ENCODE measurements around the gene ROR1. TPM values are rescaled to one million over a fixed set of nuclear protein-coding genes. Genes with fewer than 3 reads are reported as not detected.

The ROR1 gene
- polyA plus RNA-seq, 1 of the 3 experiments (the other 2 are of a cell fraction), result 4.0 TPM

- POLR2A ChIA-PET, result no interaction called here
- WGBS (ENCODE audit: low lambda C conversion rate), result 80% methylated on average over 3 of the region's 3 CpGs
- Histone ChIP-seq H3K4me3 (ENCODE audit: low read depth in 2 of 2, low read length in 1 of 2) (no peak overlapping the region), H3F3A (replicated peaks; ENCODE audit: insufficient read depth) (no peaks in the 10 kb centered on the region), H3K27me3 (ENCODE audit: insufficient read depth) (no peaks in the 10 kb centered on the region), H3K36me3 (replicated peaks in 1 of 2; ENCODE audit: control insufficient read depth in 1 of 2, insufficient read depth in 2 of 2, low read length in 1 of 2) (peaks cover 0 to 4% of the 10 kb centered on the region in 2 experiments), H3K4me2 (no peak overlapping the region), H2AFZ (ENCODE audit: low read depth) (no peak overlapping the region), H3K9me2 (no peaks in the 10 kb centered on the region), H3K9me3 (no peaks in the 10 kb centered on the region), H3K9ac (no peak overlapping the region), H3K4me1 (ENCODE audit: control insufficient read depth in 1 of 2, insufficient read depth in 2 of 2, low read depth in 1 of 2, low read length in 1 of 2) (peaks cover 0 to 5% of the 10 kb centered on the region in 2 experiments; a peak in 2 of 4 replicates), H3K27ac (ENCODE audit: low read depth in 2 of 2, low read length in 1 of 2) (no peak overlapping the region; a peak in 1 of 4 replicates), H4K20me1 (ENCODE audit: insufficient read depth) (no peaks in the 10 kb centered on the region), H3K79me2 (ENCODE audit: insufficient read depth) (no peaks in the 10 kb centered on the region)
- no peak for TF ChIP-seq MEF2A (IDR thresholded peaks at IDR 0.05; ENCODE audit: borderline replicate concordance, low read depth)
- no peak for TF ChIP-seq MXI1 (IDR thresholded peaks at IDR 0.05; ENCODE audit: low read depth, low read length)
- TF ChIP-seq USF1 (IDR thresholded peaks at IDR 0.05; ENCODE audit: borderline replicate concordance, low read depth), result no peak
- no peak for TF ChIP-seq GATA2 (CRISPR knock-in tag; IDR thresholded peaks at IDR 0.05)
- no peak for TF ChIP-seq GABPA (IDR thresholded peaks at IDR 0.05; ENCODE audit: low read depth)
- TF ChIP-seq JUND (IDR thresholded peaks at IDR 0.05), result no peak
- TF ChIP-seq NFIC (IDR thresholded peaks at IDR 0.05; ENCODE audit: borderline replicate concordance), result no peak
- no peak for TF ChIP-seq IRF3 (IDR thresholded peaks at IDR 0.05; ENCODE audit: low read depth, low read length)
- no peak for TF ChIP-seq SIN3A (IDR thresholded peaks at IDR 0.05; ENCODE audit: borderline replicate concordance, low read depth, low read length)
- TF ChIP-seq YY1 (IDR thresholded peaks at IDR 0.05; ENCODE audit: low read depth), result no peak
- no peak for TF ChIP-seq EP300 (IDR thresholded peaks at IDR 0.05; ENCODE audit: borderline replicate concordance in 1 of 2, low read depth in 1 of 2, low read length in 1 of 2)
- TF ChIP-seq, protein P1, sequence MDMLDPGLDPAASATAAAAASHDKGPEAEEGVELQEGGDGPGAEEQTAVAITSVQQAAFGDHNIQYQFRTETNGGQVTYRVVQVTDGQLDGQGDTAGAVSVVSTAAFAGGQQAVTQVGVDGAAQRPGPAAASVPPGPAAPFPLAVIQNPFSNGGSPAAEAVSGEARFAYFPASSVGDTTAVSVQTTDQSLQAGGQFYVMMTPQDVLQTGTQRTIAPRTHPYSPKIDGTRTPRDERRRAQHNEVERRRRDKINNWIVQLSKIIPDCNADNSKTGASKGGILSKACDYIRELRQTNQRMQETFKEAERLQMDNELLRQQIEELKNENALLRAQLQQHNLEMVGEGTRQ (IDR thresholded peaks at IDR 0.05; ENCODE audit: borderline replicate concordance, low read depth, low read length), result no peak
- TF ChIP-seq NRF1 (IDR thresholded peaks at IDR 0.05; ENCODE audit: low read depth, low read length), result no peak
- TF ChIP-seq MAX (IDR thresholded peaks at IDR 0.05; ENCODE audit: low read depth), result no peak
- no peak for TF ChIP-seq TCF12 (IDR thresholded peaks at IDR 0.05)
- TF ChIP-seq TEAD4 (IDR thresholded peaks at IDR 0.05; ENCODE audit: borderline replicate concordance, insufficient read depth), result no peak
- no peak for DNase-seq
- CTCF ChIA-PET, result interaction anchor here (1.3 kb wide), 1 partner anchor 179 kb away, joined by 3 read pairs; no protein-coding TSS in a partner anchor
These were observed 80.3 kb downstream of the ROR1 start for GRCh38 chr1:63854091-63854490.

DNA sequence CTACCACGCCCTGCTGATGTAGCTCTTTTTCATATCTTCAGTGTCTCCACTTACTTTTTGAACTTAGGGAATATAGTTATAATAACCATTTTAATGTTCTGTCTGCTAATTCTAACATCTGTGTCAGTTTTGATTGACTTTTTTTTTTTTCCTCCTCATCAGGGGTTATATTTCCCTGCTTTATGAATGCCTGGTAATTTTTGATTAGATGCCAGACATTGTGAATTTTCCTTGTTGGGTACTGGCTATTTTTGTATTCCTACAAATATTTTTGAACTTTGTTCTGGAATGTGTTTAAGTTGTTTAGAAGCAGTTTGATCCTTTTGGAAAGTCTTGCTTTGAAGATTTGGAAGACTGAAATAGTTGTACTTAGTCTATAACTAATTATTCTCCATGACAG is 82.1 kb downstream of the ROR1 start:
- H3K79me2 ChIP-seq (ENCODE audit: insufficient read depth), result no peaks in the 10 kb centered on the region
- no peak overlapping the region for H3K4me3 ChIP-seq (ENCODE audit: low read depth in 2 of 2, low read length in 1 of 2)
- POLR2A ChIA-PET, result no interaction called here
- H3K9ac ChIP-seq, result no peak overlapping the region
- WGBS (ENCODE audit: low lambda C conversion rate), result 78% methylated on average over 1 of the region's 1 CpG
- peaks cover 0 to 4% of the 10 kb centered on the region in 2 experiments for H3K36me3 ChIP-seq (replicated peaks in 1 of 2; ENCODE audit: control insufficient read depth in 1 of 2, insufficient read depth in 2 of 2, low read length in 1 of 2)
- H3K9me3 ChIP-seq, result no peaks in the 10 kb centered on the region
- H2AFZ ChIP-seq (ENCODE audit: low read depth), result no peak overlapping the region
- no peaks in the 10 kb centered on the region for H3K27me3 ChIP-seq (ENCODE audit: insufficient read depth)
- no peak overlapping the region for H3K27ac ChIP-seq (ENCODE audit: low read depth in 2 of 2, low read length in 1 of 2)
- no peak for DNase-seq
- no peak overlapping the region for H3K4me2 ChIP-seq
- no peaks in the 10 kb centered on the region for H3K9me2 ChIP-seq
- CTCF ChIA-PET, result no interaction called here
- peaks cover 0 to 9% of the 10 kb centered on the region in 2 experiments; a peak in 2 of 4 replicates for H3K4me1 ChIP-seq (ENCODE audit: control insufficient read depth in 1 of 2, insufficient read depth in 2 of 2, low read depth in 1 of 2, low read length in 1 of 2)
- no peaks in the 10 kb centered on the region for H3F3A ChIP-seq (replicated peaks; ENCODE audit: insufficient read depth)
- no peaks in the 10 kb centered on the region for H4K20me1 ChIP-seq (ENCODE audit: insufficient read depth)
- no peak for TF ChIP-seq TCF12 (IDR thresholded peaks at IDR 0.05)
- TF ChIP-seq TEAD4 (IDR thresholded peaks at IDR 0.05; ENCODE audit: borderline replicate concordance, insufficient read depth), result no peak
- no peak for TF ChIP-seq NFIC (IDR thresholded peaks at IDR 0.05; ENCODE audit: borderline replicate concordance)
- TF ChIP-seq NRF1 (IDR thresholded peaks at IDR 0.05; ENCODE audit: low read depth, low read length), result no peak
- no peak for TF ChIP-seq FOXM1 (IDR thresholded peaks at IDR 0.05; ENCODE audit: low read depth)
- TF ChIP-seq FOXJ3 (CRISPR knock-in tag; IDR thresholded peaks at IDR 0.05), result no peak
- no peak for TF ChIP-seq YY1 (IDR thresholded peaks at IDR 0.05; ENCODE audit: low read depth)
- TF ChIP-seq MAX (IDR thresholded peaks at IDR 0.05; ENCODE audit: low read depth), result no peak
- TF ChIP-seq USF1 (IDR thresholded peaks at IDR 0.05; ENCODE audit: borderline replicate concordance, low read depth), result no peak
- TF ChIP-seq CTCF (IDR thresholded peaks at IDR 0.05), result no peak
- no peak for TF ChIP-seq RFX5 (IDR thresholded peaks at IDR 0.05; ENCODE audit: low read length)
- no peak for TF ChIP-seq RCOR1 (IDR thresholded peaks at IDR 0.05; ENCODE audit: low read length)
